GM12891 (cell line): ENCODE results near the gene TENM4.

Experiments
- DNase-seq: peaks from one replicate; pipeline ENCODE4 v3.0.0; 2011; ENCODE audit warnings: low spot score; ENCODE audit not compliant: insufficient read length
- FAIRE-seq: peaks from 2 replicates; lab custom pipeline; 2011; peaks lifted over from hg19 to GRCh38; lab: Jason Lieb, UNC
- PAX5 ChIP-seq: IDR thresholded peaks from 2 replicates; pipeline ENCODE4 v1.6.1; 2011; ENCODE audit warnings: low read length, moderate library complexity, mild to moderate bottlenecking; ENCODE audit not compliant: insufficient read depth, severe bottlenecking
- POLR2A ChIP-seq: IDR thresholded peaks from 2 replicates; pipeline ENCODE4 v1.6.1; 2011; ENCODE audit warnings: low read depth, low read length, control low read depth
- POLR2AphosphoS5 ChIP-seq: IDR thresholded peaks from 2 replicates; pipeline ENCODE4 v1.6.1; 2011; ENCODE audit warnings: low read depth, low read length, control low read depth
- POU2F2 ChIP-seq: IDR thresholded peaks from 2 replicates; pipeline ENCODE4 v1.6.1; 2011; ENCODE audit warnings: low read depth, mild to moderate bottlenecking, control low read depth, low read length, moderate library complexity
- SPI1 ChIP-seq: IDR thresholded peaks from 2 replicates; pipeline ENCODE4 v1.6.1; 2011; ENCODE audit warnings: low read depth, low read length, control low read depth
- TAF1 ChIP-seq: IDR thresholded peaks from 2 replicates; pipeline ENCODE4 v1.6.1; 2011; ENCODE audit warnings: low read depth, low read length, control low read depth

Gene TENM4

GRCh38 chr11:79396674-79397073 is 44.2 kb downstream of the TENM4 start:
- TF ChIP-seq TAF1 (no peak), SPI1 (peak; percentile 39)
- FAIRE-seq: no peak

GRCh38 chr11:79396001-79396400 is 44.8 kb downstream of the TENM4 start:
- no peak for FAIRE-seq
- DNase-seq: no peak
- TF ChIP-seq PAX5 (no peak), SPI1 (no peak), POLR2A (no peak), POU2F2 (no peak), POLR2AphosphoS5 (no peak), TAF1 (no peak)

More at GRCh38 chr11:79396674-79397073, 44.2 kb downstream of the TENM4 start:
- DNase-seq: no peak

- FAIRE-seq (no peak), DNase-seq (no peak)
- TF ChIP-seq PAX5 (no peak), TAF1 (no peak), POLR2A (no peak)
These were observed 47.3 kb downstream of the TENM4 start for GRCh38 chr11:79393362-79394043.

GRCh38 chr11:79392161-79392560 is 48.7 kb downstream of the TENM4 start:
- TF ChIP-seq POU2F2: no peak
- TF ChIP-seq SPI1: no peak
- TF ChIP-seq POLR2A: no peak
- TF ChIP-seq POLR2AphosphoS5: no peak
- TF ChIP-seq PAX5: no peak
- no peak for TF ChIP-seq TAF1
- FAIRE-seq: no peak

GRCh38 chr11:79390923-79391322 is 49.9 kb downstream of the TENM4 start:
- no peak for FAIRE-seq
- DNase-seq: no peak
- TF ChIP-seq POLR2AphosphoS5: no peak
- no peak for TF ChIP-seq TAF1
- TF ChIP-seq SPI1: no peak
- no peak for TF ChIP-seq POLR2A
- no peak for TF ChIP-seq POU2F2
- TF ChIP-seq PAX5: no peak

More at GRCh38 chr11:79392161-79392560, 48.7 kb downstream of the TENM4 start:
- no peak for DNase-seq

- no peak for DNase-seq
- no peak for TF ChIP-seq POLR2A
- no peak for TF ChIP-seq PAX5
- no peak for TF ChIP-seq POLR2AphosphoS5
- TF ChIP-seq POU2F2: no peak
- TF ChIP-seq SPI1: no peak
- no peak for TF ChIP-seq TAF1
- no peak for FAIRE-seq
These were observed 50.4 kb downstream of the TENM4 start for GRCh38 chr11:79390477-79390876.

- FAIRE-seq (no peak), DNase-seq (no peak)
- TF ChIP-seq POLR2AphosphoS5: no peak
- no peak for TF ChIP-seq POLR2A
- TF ChIP-seq POU2F2: no peak
- no peak for TF ChIP-seq SPI1
- no peak for TF ChIP-seq TAF1
- TF ChIP-seq PAX5: no peak
These were observed 52.6 kb downstream of the TENM4 start for GRCh38 chr11:79388201-79388600.

GRCh38 chr11:79383874-79384273 is 57.0 kb downstream of the TENM4 start:
- no peak for TF ChIP-seq PAX5
- TF ChIP-seq POU2F2: no peak
- TF ChIP-seq POLR2AphosphoS5: no peak
- TF ChIP-seq TAF1: no peak
- TF ChIP-seq SPI1: no peak
- no peak for TF ChIP-seq POLR2A
- no peak for DNase-seq
- FAIRE-seq: no peak

- TF ChIP-seq PAX5 (no peak), SPI1 (no peak), POLR2AphosphoS5 (no peak), POLR2A (no peak), POU2F2 (no peak), TAF1 (no peak)
- DNase-seq: no peak
- no peak for FAIRE-seq
These were observed 58.4 kb downstream of the TENM4 start for GRCh38 chr11:79382301-79383050.
